ENCODE results near the gene ADRA2B. TPM values are rescaled to one million over a fixed set of nuclear protein-coding genes. Genes with fewer than 3 reads are reported as not detected.
A peak's percentile ranks its signal among the peaks of the same experiment; 100 is the strongest.

ADRA2B gene
- total RNA-seq, 1 experiment from 2014 or later, result 4.7 TPM

- Mint-ChIP-seq H3K9me3 (peaks cover 11% of the 10 kb centered on the region), H3K4me1 (peaks cover 29% of the 10 kb centered on the region), H3K36me3 (peaks cover 4% of the 10 kb centered on the region; the same call in 1 of the 2 replicates), H3K27me3 (ENCODE audit: low read depth) (no peaks in the 10 kb centered on the region; the same call in 1 of the 2 replicates), H3K27ac (peak overlapping the region; percentile 25; the same call in 1 of the 2 replicates), H3K4me3 (no peak overlapping the region)
- POLR2A ChIA-PET, result no interaction called here
- no peak for TF ChIP-seq ZNF671 (CRISPR knock-in tag; IDR thresholded peaks at IDR 0.05)
- no peak for TF ChIP-seq ARID4B (CRISPR knock-in tag; IDR thresholded peaks at IDR 0.05; ENCODE audit: borderline replicate concordance)
- no peak for TF ChIP-seq ZNF138 (CRISPR knock-in tag; conservative IDR thresholded peaks at IDR 0.05)
- no peak for TF ChIP-seq FOXK1 (CRISPR knock-in tag; IDR thresholded peaks at IDR 0.05)
- CTCF ChIA-PET, result interaction anchor here (0.9 kb wide), 2 partner anchors 8 to 69 kb away, joined by 3 read pairs; no protein-coding TSS in a partner anchor
- DNase-seq (ENCODE audit: low spot score) (peak; percentile 4), ATAC-seq (no peak)
Measured at GRCh38 chr2:96105152-96105915, 11.0 kb downstream of the ADRA2B start.

GRCh38 chr2:96104487-96104861 is 11.9 kb downstream of the ADRA2B start:
- Mint-ChIP-seq H3K27ac (no peak overlapping the region), H3K4me1 (peaks cover 33% of the 10 kb centered on the region), H3K36me3 (peaks cover 4% of the 10 kb centered on the region; the same call in 1 of the 2 replicates), H3K4me3 (no peak overlapping the region), H3K9me3 (peaks cover 11% of the 10 kb centered on the region), H3K27me3 (ENCODE audit: low read depth) (no peaks in the 10 kb centered on the region; the same call in 1 of the 2 replicates)
- ChIA-PET POLR2A (no interaction called here), CTCF (interaction anchor here (0.9 kb wide), 2 partner anchors 9 to 70 kb away, joined by 3 read pairs; no protein-coding TSS in a partner anchor)
- DNase-seq (ENCODE audit: low spot score) (no peak), ATAC-seq (no peak)
- TF ChIP-seq MXD4 (CRISPR knock-in tag; IDR thresholded peaks at IDR 0.05; ENCODE audit: borderline replicate concordance) (no peak), EMX1 (CRISPR knock-in tag; IDR thresholded peaks at IDR 0.05) (no peak), ZNF671 (CRISPR knock-in tag; IDR thresholded peaks at IDR 0.05) (no peak)

- Mint-ChIP-seq H3K36me3 (peaks cover 4% of the 10 kb centered on the region; the same call in 1 of the 2 replicates), H3K27me3 (ENCODE audit: low read depth) (no peaks in the 10 kb centered on the region; the same call in 1 of the 2 replicates), H3K9me3 (peaks cover 11% of the 10 kb centered on the region), H3K4me3 (no peak overlapping the region), H3K27ac (no peak overlapping the region), H3K4me1 (peaks cover 31% of the 10 kb centered on the region)
- ATAC-seq (no peak), DNase-seq (ENCODE audit: low spot score) (peak; percentile 7)
- TF ChIP-seq ZNF263 (CRISPR knock-in tag; IDR thresholded peaks at IDR 0.05; ENCODE audit: low read depth) (0 out of 2 replicates have a peak, but pooled peaks have one; percentile 45), FOXK1 (CRISPR knock-in tag; IDR thresholded peaks at IDR 0.05) (no peak), PRRX2 (CRISPR knock-in tag; IDR thresholded peaks at IDR 0.05) (no peak), SOX15 (CRISPR knock-in tag; IDR thresholded peaks at IDR 0.05) (no peak), ZSCAN18 (CRISPR knock-in tag; IDR thresholded peaks at IDR 0.05) (no peak)
- ChIA-PET CTCF (interaction anchor here (0.7 to 0.9 kb wide), 3 partner anchors 10 to 71 kb away, joined by 3 read pairs; no protein-coding TSS in a partner anchor), POLR2A (no interaction called here)
Measured at GRCh38 chr2:96103761-96104486, 12.4 kb downstream of the ADRA2B start.

- Mint-ChIP-seq H3K4me3 (no peak overlapping the region), H3K27ac (no peak overlapping the region), H3K36me3 (peaks cover 4% of the 10 kb centered on the region; the same call in 1 of the 2 replicates), H3K27me3 (ENCODE audit: low read depth) (no peaks in the 10 kb centered on the region; the same call in 1 of the 2 replicates), H3K9me3 (peaks cover 11% of the 10 kb centered on the region), H3K4me1 (peaks cover 24% of the 10 kb centered on the region)
- no peak for ATAC-seq
- ChIA-PET POLR2A (no interaction called here), CTCF (interaction anchor here (1.0 to 3.4 kb wide), 4 partner anchors 8 to 35 kb away, joined by 4 to 14 read pairs (median 9); partner anchors contain the start of gene ASTL)
- DNase-seq (ENCODE audit: low spot score), result peak; percentile 8
- TF ChIP-seq RELA (CRISPR knock-in tag; IDR thresholded peaks at IDR 0.05; ENCODE audit: borderline replicate concordance) (no peak), USF2 (CRISPR knock-in tag; IDR thresholded peaks at IDR 0.05) (no peak), ZMAT4 (CRISPR knock-in tag; IDR thresholded peaks at IDR 0.05) (no peak), PRRX2 (CRISPR knock-in tag; IDR thresholded peaks at IDR 0.05) (no peak), FOXJ3 (CRISPR knock-in tag; IDR thresholded peaks at IDR 0.05; ENCODE audit: borderline replicate concordance) (no peak), PREB (CRISPR knock-in tag; IDR thresholded peaks at IDR 0.05; ENCODE audit: borderline replicate concordance) (no peak), ZSCAN18 (CRISPR knock-in tag; IDR thresholded peaks at IDR 0.05) (no peak)
Measured at GRCh38 chr2:96103187-96103601, 13.2 kb downstream of the ADRA2B start.

Data from WTC11 (cell line).